ENCODE measurements around the gene SHH.
"Not testable (repeated sequence)": the region's sequence is repeated elsewhere in the genome, so short reads cannot be mapped to it uniquely, and the experiment has no call there.

Gene SHH

DNA sequence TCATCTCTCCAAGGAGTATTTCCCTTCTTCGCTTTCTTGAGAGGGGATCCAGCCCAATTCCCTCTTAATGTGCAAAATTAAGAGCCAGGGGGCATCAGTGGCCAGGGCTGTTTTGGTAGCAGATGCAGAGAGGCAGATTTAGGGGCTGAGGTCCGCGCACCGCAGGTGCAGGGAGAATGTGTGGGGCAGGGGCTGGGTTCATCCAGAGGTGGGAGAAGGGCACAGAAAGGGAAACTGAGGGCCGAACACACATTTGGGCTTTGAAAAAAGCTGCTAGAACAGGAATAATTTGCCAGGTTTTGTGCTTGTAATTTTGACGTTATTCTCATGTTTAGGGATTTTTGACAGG lies 6.5 kb upstream of the SHH start:
- no peak for DNase-seq

DNA sequence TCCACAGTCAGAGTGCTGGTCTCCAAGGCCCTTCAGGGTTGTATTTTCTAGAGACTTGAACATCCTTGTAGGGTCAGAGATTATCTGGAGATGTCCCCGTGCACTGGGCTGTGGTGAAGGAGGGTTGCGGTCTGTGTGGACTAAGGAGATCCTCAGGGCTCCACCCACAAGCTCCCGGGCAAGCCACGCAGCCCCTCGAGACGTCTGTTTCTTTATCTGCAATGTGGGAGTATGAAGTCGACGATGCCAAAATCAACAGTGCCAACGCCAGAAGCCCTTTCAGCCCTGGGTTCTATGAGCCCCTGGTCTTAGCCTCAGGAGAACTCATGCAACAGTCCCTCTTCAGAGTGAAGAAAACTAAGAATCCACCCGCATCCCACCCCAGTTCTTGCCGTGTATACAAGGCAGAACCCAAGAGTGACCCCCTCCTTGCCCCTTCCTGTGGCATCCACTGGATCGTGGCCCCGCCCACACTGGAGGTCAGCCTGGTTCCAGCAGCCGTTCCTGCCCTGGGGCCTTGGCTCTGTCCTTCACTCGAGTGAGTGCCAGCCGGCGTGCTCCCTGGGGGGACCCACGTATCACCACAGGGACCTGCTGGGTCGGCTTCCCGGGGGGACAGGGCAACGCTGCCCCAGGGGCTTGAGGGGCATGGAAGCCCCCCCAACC lies 6.0 kb upstream of the SHH start:
- DNase-seq = no peak

GRCh38 chr7:155817515-155817914 lies 5.3 kb upstream of the SHH start:
- not testable (repeated sequence) for DNase-seq

DNA sequence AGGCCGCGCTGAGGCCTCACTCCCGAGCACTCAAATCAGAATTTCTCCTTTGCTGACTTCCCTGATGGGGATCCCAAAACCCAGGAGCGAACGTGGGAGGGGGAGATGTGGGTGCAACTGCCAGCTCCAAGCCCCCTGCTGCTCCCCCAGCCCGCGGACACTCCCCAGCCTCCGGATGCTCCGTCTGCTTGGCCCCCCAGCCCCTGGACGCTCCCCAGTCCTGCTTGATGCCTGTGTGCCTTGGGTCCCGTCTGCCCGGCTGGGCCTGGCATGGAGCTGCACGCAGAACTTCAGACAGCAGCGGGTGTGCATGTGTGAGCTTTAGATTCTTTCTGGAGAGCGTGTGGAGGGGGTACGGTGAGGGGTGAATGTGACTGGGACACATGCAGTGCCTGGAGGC lies 4.7 kb upstream of the SHH start:
- no peak for DNase-seq

DNA sequence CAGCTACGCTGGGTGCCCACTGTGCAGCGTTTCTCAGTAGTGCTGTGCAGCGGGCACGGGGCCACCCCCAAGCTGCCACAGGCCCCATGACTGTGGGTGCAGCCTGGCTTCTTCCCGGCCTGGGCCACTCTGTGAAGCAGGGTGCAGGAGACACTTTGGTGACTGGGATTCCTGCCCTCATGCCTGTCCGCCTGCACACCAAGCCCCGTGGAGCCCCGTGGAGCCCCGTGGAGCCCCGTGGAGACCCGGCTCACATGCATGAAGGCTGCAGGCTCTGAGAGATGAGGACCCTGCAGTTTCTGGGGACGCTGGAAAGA lies 3.9 kb upstream of the SHH start:
- no peak for DNase-seq

GRCh38 chr7:155815332-155816191 lies 3.3 kb upstream of the SHH start:
- peak; percentile 4 for DNase-seq

- no peak for DNase-seq
Measured at GRCh38 chr7:155814316-155815276, 2.3 kb upstream of the SHH start.

DNA sequence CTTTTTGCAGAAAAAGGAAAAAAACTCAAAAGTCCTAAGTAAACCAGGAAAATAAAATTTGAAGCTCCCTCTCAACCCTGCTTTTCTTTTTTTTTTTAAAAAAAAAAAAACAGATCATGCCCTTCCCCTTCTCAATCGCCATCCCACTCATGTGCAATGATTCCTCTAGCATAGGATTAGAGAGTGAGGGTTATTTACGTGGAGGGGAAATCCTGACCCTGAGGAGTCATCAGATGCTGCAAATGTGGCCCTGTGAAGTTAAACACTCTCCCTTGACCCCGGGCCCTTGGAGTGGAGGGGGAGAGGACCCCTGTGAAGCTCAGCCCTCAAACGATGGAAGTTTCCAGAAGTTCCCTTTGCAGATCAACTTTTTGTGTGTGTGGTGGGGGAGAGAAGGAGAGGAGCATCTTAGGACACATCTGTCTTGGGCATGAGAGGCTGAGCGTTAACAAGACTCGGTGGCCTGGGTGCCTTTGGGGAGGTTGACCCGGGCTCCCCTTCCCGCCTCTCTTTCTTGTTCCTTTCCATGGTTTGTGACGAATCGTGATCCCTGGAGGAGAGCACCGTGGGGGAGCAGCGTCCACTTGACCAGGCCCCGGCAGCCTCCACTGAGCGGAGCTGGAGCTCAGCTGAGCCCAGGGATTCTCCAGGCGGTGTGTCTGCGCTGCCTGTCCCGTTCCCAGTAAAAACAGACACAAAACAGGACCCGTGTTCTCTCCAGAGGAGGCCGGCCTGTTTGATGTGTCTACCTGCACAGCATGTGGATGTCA lies 1.5 kb upstream of the SHH start:
- no peak for DNase-seq

GRCh38 chr7:155813125-155813524 lies 862 bp upstream of the SHH start:
- DNase-seq = no peak

GRCh38 chr7:155811560-155811894 lies 736 bp downstream of the SHH start:
- DNase-seq = no peak

- DNase-seq = no peak
Measured at GRCh38 chr7:155810770-155811559, 1.3 kb downstream of the SHH start.

- DNase-seq = no peak
Measured at GRCh38 chr7:155809947-155810769, 2.1 kb downstream of the SHH start.

GRCh38 chr7:155809332-155809946 lies 2.8 kb downstream of the SHH start:
- no peak for DNase-seq

DNA sequence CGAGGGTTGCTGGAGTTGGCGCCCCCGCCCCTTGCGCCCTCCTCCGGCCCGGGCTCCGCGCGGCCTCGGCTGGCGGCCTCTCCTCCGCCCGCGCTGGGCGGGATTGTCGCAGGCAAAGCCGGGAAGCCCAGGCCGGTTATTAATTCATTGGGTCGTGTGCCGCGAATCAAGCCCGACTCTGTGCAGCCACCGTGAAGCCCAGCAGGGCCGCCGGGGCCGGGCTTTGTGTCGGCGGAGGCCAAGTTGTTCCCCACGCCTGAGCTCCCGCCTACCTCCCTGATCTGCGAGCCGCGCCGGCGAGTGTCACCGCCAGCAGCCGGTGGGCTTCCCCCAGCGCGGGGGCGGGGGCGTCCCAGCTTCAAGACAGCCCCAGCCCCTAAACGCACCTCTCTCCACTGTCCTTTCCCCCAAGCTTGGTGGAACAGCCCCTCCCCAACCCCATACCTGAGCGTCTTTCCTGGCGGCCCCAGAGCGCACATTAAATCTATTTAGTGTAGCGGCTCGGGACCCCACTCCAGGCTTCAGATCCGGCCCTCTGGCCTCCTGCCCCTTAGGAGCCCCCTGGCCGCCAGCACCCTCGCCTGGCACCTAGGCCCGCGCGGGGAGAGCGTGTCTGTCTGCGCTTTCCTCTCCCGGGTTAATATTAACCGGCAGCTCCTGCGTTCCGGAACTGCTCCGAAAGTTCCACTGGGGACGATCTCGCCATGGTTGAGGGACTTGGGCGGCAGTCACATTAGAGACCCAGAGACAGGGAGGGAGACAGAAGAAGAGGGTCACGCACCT lies 3.5 kb downstream of the SHH start:
- DNase-seq = no peak

DNA sequence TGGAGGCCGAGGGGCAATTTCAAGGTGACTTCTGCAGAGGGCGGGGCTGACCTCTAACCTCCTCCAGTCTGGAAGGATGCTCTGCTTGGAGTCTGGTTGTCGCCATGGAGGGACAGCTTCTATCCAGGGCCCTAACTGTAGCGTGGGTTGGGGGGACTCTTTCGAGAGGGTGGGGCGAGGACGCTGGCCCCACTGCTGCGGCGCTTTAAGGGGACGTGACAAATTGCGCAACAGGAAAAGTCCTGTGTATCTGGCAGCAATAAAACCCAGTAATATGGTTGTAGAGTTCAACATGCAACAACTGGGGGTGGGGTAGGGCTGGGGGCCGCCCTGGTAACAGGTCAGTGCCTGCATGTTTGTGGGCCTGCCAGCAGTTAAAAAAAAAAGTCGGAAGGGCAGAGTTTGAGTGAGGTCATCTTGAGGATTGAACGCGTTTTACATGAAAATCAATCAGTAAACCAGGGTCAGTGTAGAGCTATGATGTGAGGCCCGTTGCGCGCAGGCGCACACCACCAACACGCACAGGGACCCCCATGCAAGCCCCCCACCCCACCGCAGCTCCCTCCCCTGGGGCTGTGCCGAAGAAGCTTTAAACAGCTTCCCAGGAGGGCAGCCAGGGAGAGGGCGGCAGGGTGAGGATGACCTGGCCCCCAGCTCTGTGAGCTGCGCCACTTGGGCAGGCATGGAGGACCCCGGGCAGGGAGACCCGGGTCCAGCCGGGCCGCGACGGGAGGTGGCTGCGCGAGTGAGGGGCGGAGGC lies 4.3 kb downstream of the SHH start:
- no peak for DNase-seq

GRCh38 chr7:155807065-155807671 lies 5.1 kb downstream of the SHH start:
- no peak for DNase-seq

GRCh38 chr7:155806096-155806871 lies 6.0 kb downstream of the SHH start:
- no peak for DNase-seq

DNA sequence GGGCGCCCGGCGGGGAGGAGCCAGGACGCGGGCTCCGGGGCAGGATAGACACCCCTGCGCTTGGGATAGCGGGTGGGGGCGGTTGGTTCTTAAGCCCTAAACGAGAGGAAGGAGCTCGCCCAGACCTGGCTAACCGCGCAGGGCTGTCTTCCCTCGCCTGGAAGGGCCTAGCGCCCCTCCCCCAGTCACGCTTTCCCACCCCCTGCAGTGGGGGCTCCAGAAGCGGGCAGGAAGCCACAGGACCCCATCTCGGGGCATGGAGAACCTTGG lies 6.5 kb downstream of the SHH start:
- DNase-seq = no peak
